ENCODE data around the gene TRPV4. TPM values are rescaled to one million over a fixed set of nuclear protein-coding genes. Genes with fewer than 3 reads are reported as not detected.

TRPV4 gene
- under 1 TPM; 0.59 to 0.90 TPM for total RNA-seq

DNA sequence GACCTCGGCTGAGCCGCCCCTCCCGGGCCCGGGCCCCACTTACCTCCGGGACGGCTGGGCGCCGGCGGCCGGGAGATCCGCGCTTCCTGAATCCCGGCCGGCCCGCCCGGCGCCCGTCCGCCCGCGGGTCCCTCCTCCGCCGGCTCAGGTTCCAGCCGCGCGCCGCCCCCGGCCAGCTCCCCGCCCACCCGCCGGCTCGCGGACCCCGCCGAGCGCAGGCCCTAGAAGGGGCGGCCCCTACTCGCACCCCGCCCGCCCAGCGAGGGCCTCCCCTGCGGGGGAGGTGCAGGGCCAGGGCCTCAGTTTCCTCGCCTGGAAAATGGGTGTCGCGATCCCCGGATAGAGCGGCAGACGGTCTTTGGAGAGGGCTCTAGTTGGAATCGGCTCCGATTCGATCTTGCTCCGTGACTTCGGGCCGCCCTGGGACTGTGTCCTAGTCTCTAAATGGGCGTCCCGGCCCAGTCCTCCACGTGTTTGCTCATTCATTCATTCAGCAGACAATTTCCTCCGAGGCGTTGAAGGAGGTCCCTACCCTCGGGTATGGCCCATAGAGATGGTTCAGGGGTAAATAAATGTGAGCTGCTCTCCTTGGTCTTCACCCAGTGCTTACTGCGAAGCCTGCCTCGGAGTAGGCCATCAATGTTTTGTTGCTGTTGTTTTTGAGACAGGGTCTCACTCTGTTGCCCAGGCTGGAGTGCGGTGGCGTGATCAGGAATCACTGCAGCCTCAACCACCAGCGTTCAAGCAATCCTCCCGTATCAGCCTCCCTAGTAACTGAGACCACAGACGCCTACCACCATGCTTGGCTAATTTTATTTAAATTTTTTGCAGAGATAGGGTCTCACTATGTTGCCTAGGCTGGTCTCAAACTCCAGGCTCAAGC lies at the start of gene TRPV4:
Gene TRPV4 (minus strand): TSS at position 92 of the 883 bp plus-strand sequence. CDS start 18,602 bp downstream, outside the sequence.
- H3K27me3 ChIP-seq = no peaks in the 10 kb centered on the region
- TF ChIP-seq, protein P1, sequence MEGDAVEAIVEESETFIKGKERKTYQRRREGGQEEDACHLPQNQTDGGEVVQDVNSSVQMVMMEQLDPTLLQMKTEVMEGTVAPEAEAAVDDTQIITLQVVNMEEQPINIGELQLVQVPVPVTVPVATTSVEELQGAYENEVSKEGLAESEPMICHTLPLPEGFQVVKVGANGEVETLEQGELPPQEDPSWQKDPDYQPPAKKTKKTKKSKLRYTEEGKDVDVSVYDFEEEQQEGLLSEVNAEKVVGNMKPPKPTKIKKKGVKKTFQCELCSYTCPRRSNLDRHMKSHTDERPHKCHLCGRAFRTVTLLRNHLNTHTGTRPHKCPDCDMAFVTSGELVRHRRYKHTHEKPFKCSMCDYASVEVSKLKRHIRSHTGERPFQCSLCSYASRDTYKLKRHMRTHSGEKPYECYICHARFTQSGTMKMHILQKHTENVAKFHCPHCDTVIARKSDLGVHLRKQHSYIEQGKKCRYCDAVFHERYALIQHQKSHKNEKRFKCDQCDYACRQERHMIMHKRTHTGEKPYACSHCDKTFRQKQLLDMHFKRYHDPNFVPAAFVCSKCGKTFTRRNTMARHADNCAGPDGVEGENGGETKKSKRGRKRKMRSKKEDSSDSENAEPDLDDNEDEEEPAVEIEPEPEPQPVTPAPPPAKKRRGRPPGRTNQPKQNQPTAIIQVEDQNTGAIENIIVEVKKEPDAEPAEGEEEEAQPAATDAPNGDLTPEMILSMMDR (IDR thresholded peaks at IDR 0.05) = no peak
- no peak for DNase-seq (ENCODE audit: low spot score)
- H3K27ac ChIP-seq = no peak within 1 kb of the TSS
- no peaks in the 10 kb centered on the region for H3K9me3 ChIP-seq
- H3K4me1 ChIP-seq = peaks cover 0 to 10% of the 10 kb centered on the region in 2 donors
- no peaks in the 10 kb centered on the region for H3K36me3 ChIP-seq
- peak within 1 kb of the TSS; percentile 31 to 55 for H3K4me3 ChIP-seq

DNA sequence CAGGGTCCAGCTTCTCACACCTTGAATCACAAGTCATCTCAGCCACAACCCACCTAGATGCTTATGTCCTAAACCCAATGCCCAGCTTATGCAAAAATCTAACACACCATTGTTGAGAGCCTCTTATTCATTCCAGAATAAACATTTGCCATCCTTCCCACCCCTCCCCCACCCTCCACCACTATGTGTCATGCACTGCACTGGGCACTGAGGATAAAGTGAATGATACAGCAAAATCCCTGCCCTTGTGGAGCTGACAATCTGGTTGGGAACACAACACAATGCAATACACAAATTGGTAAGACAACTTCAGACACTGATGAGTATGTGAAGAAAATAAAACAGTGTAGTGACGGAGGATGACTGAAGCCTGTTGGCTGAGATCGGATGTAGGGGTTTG lies 48.6 kb upstream of the TRPV4 start:
- H3K27me3 ChIP-seq = no peaks in the 10 kb centered on the region
- TF ChIP-seq, protein P1 (IDR thresholded peaks at IDR 0.05) = no peak
- H3K4me3 ChIP-seq = no peak overlapping the region
- no peaks in the 10 kb centered on the region for H3K9me3 ChIP-seq
- H3K36me3 ChIP-seq = no peaks in the 10 kb centered on the region
- H3K4me1 ChIP-seq = peaks cover 0 to 32% of the 10 kb centered on the region in 2 donors
- DNase-seq (ENCODE audit: low spot score) = no peak
- H3K27ac ChIP-seq = no peak overlapping the region

DNA sequence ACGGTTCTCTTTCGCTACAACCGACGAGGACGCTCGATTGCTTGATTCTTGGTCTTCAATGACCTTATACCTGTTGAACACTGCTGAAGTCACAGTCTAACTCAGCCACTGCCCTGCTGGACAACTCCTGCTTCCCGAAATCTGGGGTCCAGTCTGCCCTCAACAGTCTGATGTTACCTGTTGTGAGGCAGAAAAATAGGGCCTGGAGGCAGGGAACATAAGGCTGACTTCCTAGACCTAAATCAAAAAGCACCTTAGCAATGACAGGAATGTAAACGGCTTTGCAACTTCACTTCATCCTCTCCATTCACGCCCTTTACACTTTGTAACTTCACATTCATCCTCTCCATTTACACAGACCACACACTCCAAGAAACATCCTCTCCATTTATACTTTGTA lies 47.7 kb upstream of the TRPV4 start:
- Histone ChIP-seq H3K27ac (peak overlapping the region; percentile 59 to 73), H3K4me1 (peaks cover 0 to 32% of the 10 kb centered on the region in 2 donors), H3K4me3 (peak overlapping the region; percentile 56 to 68), H3K36me3 (no peaks in the 10 kb centered on the region), H3K9me3 (no peaks in the 10 kb centered on the region), H3K27me3 (no peaks in the 10 kb centered on the region)
- DNase-seq (ENCODE audit: low spot score) = no peak
- TF ChIP-seq, protein P1 (IDR thresholded peaks at IDR 0.05) = no peak

DNA sequence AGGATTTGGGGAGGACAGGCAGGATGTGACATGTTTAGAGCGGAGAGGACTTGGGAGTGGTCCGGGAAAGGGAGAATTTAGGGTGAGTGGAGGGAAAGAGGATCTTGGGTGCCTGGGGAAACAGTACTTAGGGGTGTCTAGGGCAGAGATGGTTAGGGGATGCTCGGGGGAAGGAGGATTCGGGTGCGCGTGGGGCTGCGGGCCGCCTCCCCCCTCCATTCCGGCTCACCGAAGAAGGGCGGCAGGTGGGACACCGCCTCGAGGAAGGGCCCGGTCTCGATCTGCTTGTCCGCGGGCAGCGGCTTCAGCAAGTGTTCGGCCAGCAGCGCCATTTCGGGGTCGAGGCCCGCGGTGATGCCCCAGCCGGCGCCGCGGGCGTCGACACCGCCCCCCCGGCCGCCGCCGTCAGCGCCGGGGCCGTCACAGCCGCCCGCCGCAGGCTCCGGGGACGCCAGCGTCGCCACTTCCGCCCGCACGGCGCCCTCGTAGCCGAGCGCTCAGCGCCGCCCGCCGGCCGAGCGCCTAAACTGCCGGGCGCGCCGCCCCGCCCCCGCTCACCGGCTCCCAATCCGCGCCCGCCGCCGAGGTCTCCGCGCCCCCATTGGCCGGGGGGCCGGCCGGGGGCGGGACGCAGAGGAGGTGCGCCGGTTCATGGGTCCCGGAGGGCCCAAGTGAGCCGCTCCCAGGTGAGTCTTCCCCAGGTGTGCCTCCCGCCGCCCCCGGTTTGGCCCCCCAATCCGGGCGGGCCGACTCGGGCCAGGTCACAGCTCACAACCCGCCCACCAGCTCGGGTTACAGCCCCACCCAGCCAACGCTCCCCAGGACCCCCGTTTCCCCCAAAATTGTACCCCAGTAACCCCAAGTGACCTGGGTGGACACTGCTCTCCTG lies 47.1 kb upstream of the TRPV4 start, which contains the start of gene GLTP:
Gene GLTP (minus strand): TSS at position 499 of the 889 bp plus-strand sequence. CDS start 167 bp downstream, at position 332.
- H3K27ac ChIP-seq = peak within 1 kb of the TSS; percentile 74 to 79
- TF ChIP-seq, protein P1 (IDR thresholded peaks at IDR 0.05) = peak; percentile 61 to 67
- no peaks in the 10 kb centered on the region for H3K27me3 ChIP-seq
- H3K9me3 ChIP-seq = no peaks in the 10 kb centered on the region
- peaks cover 0 to 36% of the 10 kb centered on the region in 2 donors for H3K4me1 ChIP-seq
- H3K36me3 ChIP-seq = no peaks in the 10 kb centered on the region
- peak within 1 kb of the TSS; percentile 68 to 76 for H3K4me3 ChIP-seq
- DNase-seq (ENCODE audit: low spot score) = peak; percentile 60

DNA sequence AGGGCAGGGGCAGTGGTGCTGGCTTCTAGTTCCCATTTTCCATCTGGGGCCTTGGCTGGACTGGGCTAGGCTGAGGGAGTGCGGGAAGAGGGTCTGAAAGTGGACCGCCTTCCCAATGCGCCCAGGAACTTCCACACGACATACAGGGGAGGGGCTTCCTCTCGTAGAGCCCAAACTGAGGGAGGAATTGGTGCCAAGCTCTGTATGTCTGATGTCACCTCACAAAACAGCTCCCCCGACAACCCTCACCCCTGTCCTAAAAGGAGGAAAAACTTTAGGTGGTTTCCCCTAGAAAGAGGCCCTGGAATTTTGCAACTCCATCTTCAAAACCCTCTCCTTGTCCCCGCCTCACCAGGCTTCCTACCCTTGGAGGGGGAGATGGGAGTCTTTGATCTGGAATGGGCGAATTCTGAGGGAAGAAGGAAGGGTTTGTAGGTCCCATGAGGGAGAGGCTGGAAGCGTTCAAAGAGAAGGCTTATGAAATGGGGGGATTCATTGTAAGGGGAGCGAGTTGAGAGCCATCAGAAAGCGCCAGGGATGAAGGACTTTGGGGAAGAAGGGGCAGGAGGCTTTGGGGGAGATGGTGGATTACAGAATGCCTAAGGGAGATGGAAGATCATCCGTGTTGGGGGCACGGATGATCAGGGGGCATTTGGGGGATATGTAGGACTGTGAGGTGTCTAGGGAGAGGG lies 46.3 kb upstream of the TRPV4 start:
- no peak for DNase-seq (ENCODE audit: low spot score)
- H3K27ac ChIP-seq = peak overlapping the region; percentile 74 to 79

More for the DNA sequence above, 46.3 kb upstream of the TRPV4 start:
- H3K27me3 ChIP-seq = no peaks in the 10 kb centered on the region
- peaks cover 0 to 38% of the 10 kb centered on the region in 2 donors for H3K4me1 ChIP-seq
- no peaks in the 10 kb centered on the region for H3K36me3 ChIP-seq
- peak overlapping the region; percentile 68 to 76 for H3K4me3 ChIP-seq
- TF ChIP-seq, protein P1 (IDR thresholded peaks at IDR 0.05) = no peak
- no peaks in the 10 kb centered on the region for H3K9me3 ChIP-seq

Measured in right atrium auricular region (tissue), 2 donors.